ENCODE measurements around the gene PLXNA1.

The PLXNA1 gene

GRCh38 chr3:127003175-127003555 is 20.2 kb downstream of the PLXNA1 start:
- TF ChIP-seq, protein P1, sequence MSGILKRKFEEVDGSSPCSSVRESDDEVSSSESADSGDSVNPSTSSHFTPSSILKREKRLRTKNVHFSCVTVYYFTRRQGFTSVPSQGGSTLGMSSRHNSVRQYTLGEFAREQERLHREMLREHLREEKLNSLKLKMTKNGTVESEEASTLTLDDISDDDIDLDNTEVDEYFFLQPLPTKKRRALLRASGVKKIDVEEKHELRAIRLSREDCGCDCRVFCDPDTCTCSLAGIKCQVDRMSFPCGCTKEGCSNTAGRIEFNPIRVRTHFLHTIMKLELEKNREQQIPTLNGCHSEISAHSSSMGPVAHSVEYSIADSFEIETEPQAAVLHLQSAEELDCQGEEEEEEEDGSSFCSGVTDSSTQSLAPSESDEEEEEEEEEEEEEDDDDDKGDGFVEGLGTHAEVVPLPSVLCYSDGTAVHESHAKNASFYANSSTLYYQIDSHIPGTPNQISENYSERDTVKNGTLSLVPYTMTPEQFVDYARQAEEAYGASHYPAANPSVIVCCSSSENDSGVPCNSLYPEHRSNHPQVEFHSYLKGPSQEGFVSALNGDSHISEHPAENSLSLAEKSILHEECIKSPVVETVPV (CRISPR knock-in tag; IDR thresholded peaks at IDR 0.05) = no peak
- no peak for ATAC-seq

DNA sequence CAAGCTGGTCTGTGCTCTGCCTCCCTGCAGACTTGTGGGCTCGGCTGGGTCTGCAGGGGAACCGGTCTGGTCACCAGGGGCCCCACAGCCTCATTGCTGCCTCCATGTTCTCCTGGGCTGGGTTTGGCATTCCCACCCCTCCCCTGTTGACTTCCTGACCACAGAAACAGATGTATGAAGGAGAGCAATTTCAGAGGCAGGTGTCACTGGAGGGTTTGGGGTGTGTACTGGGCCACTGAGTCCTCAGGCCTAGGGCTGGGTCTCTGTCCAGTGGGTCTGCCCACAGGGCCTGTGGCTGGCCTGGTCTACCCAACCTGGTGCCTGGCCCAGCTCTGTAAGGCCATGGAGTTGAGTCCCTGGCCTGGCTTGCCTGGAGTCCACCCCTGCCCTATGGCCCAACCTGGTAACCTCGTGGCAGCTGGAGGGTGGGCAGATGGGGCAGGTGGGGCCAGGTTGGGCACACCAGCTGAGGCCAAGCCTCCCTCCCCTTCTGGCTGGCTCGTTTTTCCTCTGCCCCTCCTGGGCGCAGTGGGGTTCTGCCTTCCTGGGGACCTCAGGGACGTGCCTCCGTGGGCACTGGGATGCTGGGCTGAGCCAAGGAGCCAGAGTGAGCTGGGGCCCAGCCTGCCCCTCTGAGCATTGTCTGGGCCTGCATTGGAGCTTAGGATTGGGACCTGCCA is 20.8 kb downstream of the PLXNA1 start:
- ATAC-seq = no peak
- no peak for TF ChIP-seq ZNF565 (CRISPR knock-in tag; conservative IDR thresholded peaks at IDR 0.05; ENCODE audit: low read depth)

- ATAC-seq = no peak
- TF ChIP-seq OSR1 (CRISPR knock-in tag; IDR thresholded peaks at IDR 0.05) (no peak), ISL1 (CRISPR knock-in tag; IDR thresholded peaks at IDR 0.05) (no peak), GLIS3 (CRISPR knock-in tag; IDR thresholded peaks at IDR 0.05) (no peak), TOX (CRISPR knock-in tag; IDR thresholded peaks at IDR 0.05; ENCODE audit: borderline replicate concordance) (no peak), TCF4 (CRISPR knock-in tag; IDR thresholded peaks at IDR 0.05; ENCODE audit: borderline replicate concordance) (no peak), POU6F1 (CRISPR knock-in tag; IDR thresholded peaks at IDR 0.05; ENCODE audit: borderline replicate concordance, low read depth) (no peak), ZNF565 (CRISPR knock-in tag; conservative IDR thresholded peaks at IDR 0.05; ENCODE audit: low read depth) (no peak), SNAI2 (CRISPR knock-in tag; IDR thresholded peaks at IDR 0.05) (no peak), CSDC2 (CRISPR knock-in tag; IDR thresholded peaks at IDR 0.05) (no peak), ZFP3 (CRISPR knock-in tag; IDR thresholded peaks at IDR 0.05) (no peak), ZNF70 (CRISPR knock-in tag; IDR thresholded peaks at IDR 0.05) (no peak), ZNF8 (CRISPR knock-in tag; IDR thresholded peaks at IDR 0.05) (no peak), PPARA (CRISPR knock-in tag; IDR thresholded peaks at IDR 0.05; ENCODE audit: borderline replicate concordance) (no peak), ZFP30 (CRISPR knock-in tag; IDR thresholded peaks at IDR 0.05) (no peak), ESRRG (CRISPR knock-in tag; IDR thresholded peaks at IDR 0.05) (no peak), RARB (CRISPR knock-in tag; IDR thresholded peaks at IDR 0.05) (no peak), ZC3H10 (CRISPR knock-in tag; IDR thresholded peaks at IDR 0.05) (no peak)
- TF ChIP-seq, protein P1 (CRISPR knock-in tag; IDR thresholded peaks at IDR 0.05) = no peak
Observed at GRCh38 chr3:127004641-127005397, 21.9 kb downstream of the PLXNA1 start.

GRCh38 chr3:127005864-127006500 is 23.1 kb downstream of the PLXNA1 start:
- ATAC-seq = no peak
- TF ChIP-seq, protein P1 (CRISPR knock-in tag; IDR thresholded peaks at IDR 0.05) = no peak
- TF ChIP-seq ISL1 (CRISPR knock-in tag; IDR thresholded peaks at IDR 0.05) (no peak), GLIS3 (CRISPR knock-in tag; IDR thresholded peaks at IDR 0.05) (no peak), ESRRG (CRISPR knock-in tag; IDR thresholded peaks at IDR 0.05) (no peak), OSR1 (CRISPR knock-in tag; IDR thresholded peaks at IDR 0.05) (no peak), ZNF70 (CRISPR knock-in tag; IDR thresholded peaks at IDR 0.05) (no peak), TOX (CRISPR knock-in tag; IDR thresholded peaks at IDR 0.05; ENCODE audit: borderline replicate concordance) (no peak), BACH2 (CRISPR knock-in tag; IDR thresholded peaks at IDR 0.05; ENCODE audit: borderline replicate concordance) (no peak), RARB (CRISPR knock-in tag; IDR thresholded peaks at IDR 0.05) (no peak), PPARA (CRISPR knock-in tag; IDR thresholded peaks at IDR 0.05; ENCODE audit: borderline replicate concordance) (no peak), ZNF565 (CRISPR knock-in tag; conservative IDR thresholded peaks at IDR 0.05; ENCODE audit: low read depth) (no peak), ZC3H10 (CRISPR knock-in tag; IDR thresholded peaks at IDR 0.05) (no peak), ZNF8 (CRISPR knock-in tag; IDR thresholded peaks at IDR 0.05) (no peak), ARNTL (CRISPR knock-in tag; IDR thresholded peaks at IDR 0.05; ENCODE audit: borderline replicate concordance, low read depth) (no peak), POU6F1 (CRISPR knock-in tag; IDR thresholded peaks at IDR 0.05; ENCODE audit: borderline replicate concordance, low read depth) (no peak), ZFP3 (CRISPR knock-in tag; IDR thresholded peaks at IDR 0.05) (no peak), SNAI2 (CRISPR knock-in tag; IDR thresholded peaks at IDR 0.05) (no peak), ZFP30 (CRISPR knock-in tag; IDR thresholded peaks at IDR 0.05) (no peak), CSDC2 (CRISPR knock-in tag; IDR thresholded peaks at IDR 0.05) (no peak)
- TF ChIP-seq, protein P2, sequence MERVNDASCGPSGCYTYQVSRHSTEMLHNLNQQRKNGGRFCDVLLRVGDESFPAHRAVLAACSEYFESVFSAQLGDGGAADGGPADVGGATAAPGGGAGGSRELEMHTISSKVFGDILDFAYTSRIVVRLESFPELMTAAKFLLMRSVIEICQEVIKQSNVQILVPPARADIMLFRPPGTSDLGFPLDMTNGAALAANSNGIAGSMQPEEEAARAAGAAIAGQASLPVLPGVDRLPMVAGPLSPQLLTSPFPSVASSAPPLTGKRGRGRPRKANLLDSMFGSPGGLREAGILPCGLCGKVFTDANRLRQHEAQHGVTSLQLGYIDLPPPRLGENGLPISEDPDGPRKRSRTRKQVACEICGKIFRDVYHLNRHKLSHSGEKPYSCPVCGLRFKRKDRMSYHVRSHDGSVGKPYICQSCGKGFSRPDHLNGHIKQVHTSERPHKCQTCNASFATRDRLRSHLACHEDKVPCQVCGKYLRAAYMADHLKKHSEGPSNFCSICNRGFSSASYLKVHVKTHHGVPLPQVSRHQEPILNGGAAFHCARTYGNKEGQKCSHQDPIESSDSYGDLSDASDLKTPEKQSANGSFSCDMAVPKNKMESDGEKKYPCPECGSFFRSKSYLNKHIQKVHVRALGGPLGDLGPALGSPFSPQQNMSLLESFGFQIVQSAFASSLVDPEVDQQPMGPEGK (CRISPR knock-in tag; IDR thresholded peaks at IDR 0.05; ENCODE audit: borderline replicate concordance) = no peak
